Upper lobe of left lung (tissue), 4 donors: ENCODE results near the gene KDM4B.

Source experiments
- CTCF ChIP-seq, 6 experiments: fragments of 450-650 bp in 4 of 6; fragments of 200-600 bp in 2 of 6; sonication (generic) in 2 of 6; IDR thresholded peaks; one replicate each; pipeline ENCODE4 v1.5.1; 2016 to 2019; ENCODE audit warnings: antibody characterized with exemption in 6 of 6
- EP300 ChIP-seq, 4 donors: sonication (generic); formaldehyde crosslinking; IDR thresholded peaks; one replicate each; pipeline ENCODE4 v1.5.1; 2017; ENCODE audit warnings: antibody characterized with exemption in 4 of 4, control low read depth in 2 of 4
- POLR2A ChIP-seq, 4 donors: fragments of 450-650 bp; IDR thresholded peaks; one replicate each; pipeline ENCODE4 v1.5.1; 2016 to 2017; ENCODE audit warnings: antibody characterized with exemption in 4 of 4, mild to moderate bottlenecking in 2 of 4
- POLR2AphosphoS5 ChIP-seq, 2 donors: sonication (generic); formaldehyde crosslinking; IDR thresholded peaks; one replicate each; pipeline ENCODE4 v1.5.1; 2017; ENCODE audit warnings: antibody characterized with exemption in 2 of 2

- TF ChIP-seq CTCF (IDR thresholded peaks at IDR 0.05) = no peak
- no peak for TF ChIP-seq POLR2A (IDR thresholded peaks at IDR 0.05)
- TF ChIP-seq EP300 (IDR thresholded peaks at IDR 0.05) = no peak
- no peak for TF ChIP-seq POLR2AphosphoS5 (IDR thresholded peaks at IDR 0.05)
These were observed 44.8 kb downstream of the KDM4B start for GRCh38 chr19:5013761-5014160.
